A549 (cell line): ENCODE results near the gene PRELP. TPM values are rescaled to one million over a fixed set of nuclear protein-coding genes. Genes with fewer than 3 reads are reported as not detected.

Experiments used
- ATAC-seq, 2 experiments: fragments of 200-7000 bp in 1 of 2; fragments of >200 bp in 1 of 2; cut with Nextera tagmentation in 1 of 2; cut with Tn5 transposase in 1 of 2; 3 replicates each; pipeline versions ENCODE4 v1.8.0 to v1.9.1; 2018 to 2020; ENCODE audit warnings: mild to moderate bottlenecking in 1 of 2, moderate library complexity in 1 of 2
- CTCF ChIA-PET: fragments of 300-600 bp; sonication (Branson Sonifier 250); formaldehyde crosslinking; extraction: SDS; loops from one replicate; lab custom pipeline; 2021; ENCODE audit warnings: antibody characterized with exemption, inconsistent platforms; lab: Yijun Ruan, JAX
- POLR2A ChIA-PET: fragments of 350-600 bp; formaldehyde crosslinking; extraction: SDS; loops from one replicate; lab custom pipeline; 2021; ENCODE audit warnings: antibody characterized with exemption, inconsistent platforms; lab: Yijun Ruan, JAX
- DNase-seq, 2 experiments: peaks; one replicate each; pipeline versions ENCODE4 v3.0.0 to v3.0.0-alpha.2; 2011 to 2016; ENCODE audit warnings: low read depth in 1 of 2, low spot score in 1 of 2
- FAIRE-seq: peaks from 2 replicates; lab custom pipeline; 2011; peaks lifted over from hg19 to GRCh38; lab: Jason Lieb, UNC
- H3K27ac ChIP-seq, 2 experiments: fragments of >200 bp; sonication (Bioruptor Twin); formaldehyde crosslinking; 3 replicates each; pipeline ENCODE4 v1.5.1; 2016 to 2017
- H3K4me1 ChIP-seq: fragments of >200 bp; sonication (Bioruptor Twin); formaldehyde crosslinking; 3 replicates; pipeline ENCODE4 v1.6.1; 2016
- H3K4me2 ChIP-seq: fragments of >200 bp; sonication (Bioruptor Twin); formaldehyde crosslinking; 3 replicates; pipeline ENCODE4 v1.6.1; 2016
- H3K4me3 ChIP-seq: fragments of >200 bp; sonication (Bioruptor Twin); formaldehyde crosslinking; 3 replicates; pipeline ENCODE4 v1.5.1; 2016
- H3K9me3 ChIP-seq: fragments of >200 bp; sonication (Bioruptor Twin); formaldehyde crosslinking; 3 replicates; pipeline ENCODE4 v1.6.1; 2016
- CBX2 ChIP-seq: fragments of 200-600 bp; sonication (generic); IDR thresholded peaks from 2 replicates; pipeline ENCODE4 v1.6.1; 2016; ENCODE audit warnings: low read depth, mild to moderate bottlenecking, borderline replicate concordance
- CHD4 ChIP-seq: fragments of 200-600 bp; sonication (generic); IDR thresholded peaks from 2 replicates; pipeline ENCODE4 v1.6.1; 2016; ENCODE audit warnings: antibody characterized with exemption, mild to moderate bottlenecking, borderline replicate concordance
- ELK1 ChIP-seq: fragments of 150-350 bp; IDR thresholded peaks from 2 replicates; pipeline ENCODE4 v1.6.1; 2014; ENCODE audit warnings: low read depth, mild to moderate bottlenecking, low read length
- GATA3 ChIP-seq: IDR thresholded peaks from 2 replicates; pipeline ENCODE4 v1.6.1; 2012; ENCODE audit warnings: borderline replicate concordance
- HES2 ChIP-seq: fragments of >200 bp; sonication (Bioruptor Twin); formaldehyde crosslinking; IDR thresholded peaks from 2 replicates; pipeline ENCODE4 v1.6.1; 2016
- HEYL ChIP-seq: fragments of 250-450 bp; sonication (Bioruptor Pico); IDR thresholded peaks from 2 replicates; pipeline ENCODE4 v1.8.0; 2021; ENCODE audit warnings: mild to moderate bottlenecking, moderate library complexity
- JUN ChIP-seq, 2 experiments: fragments of >200 bp; sonication (Bioruptor Twin); formaldehyde crosslinking; IDR thresholded peaks; 2 replicates in 1 of 2; 3 replicates in 1 of 2; pipeline ENCODE4 v1.6.1; 2016 to 2017
- KDM5A ChIP-seq: fragments of 200-600 bp; sonication (generic); IDR thresholded peaks from 2 replicates; pipeline ENCODE4 v1.6.1; 2016; ENCODE audit warnings: antibody characterized with exemption, mild to moderate bottlenecking
- NR3C1 ChIP-seq: fragments of >200 bp; sonication (Bioruptor Twin); formaldehyde crosslinking; IDR thresholded peaks from 3 replicates; pipeline ENCODE4 v1.6.1; 2017
- PHF8 ChIP-seq: fragments of 200-600 bp; sonication (generic); IDR thresholded peaks from 2 replicates; pipeline ENCODE4 v1.6.1; 2016; ENCODE audit warnings: low read depth, mild to moderate bottlenecking, antibody characterized with exemption, moderate library complexity, borderline replicate concordance
- POLR2A ChIP-seq: IDR thresholded peaks from 2 replicates; pipeline ENCODE4 v1.6.1; 2012; ENCODE audit warnings: mild to moderate bottlenecking, low read length
- RARB ChIP-seq: fragments of 250-450 bp; sonication (Bioruptor Pico); IDR thresholded peaks from 2 replicates; pipeline ENCODE4 v1.8.0; 2021; ENCODE audit warnings: mild to moderate bottlenecking, moderate library complexity
- REST ChIP-seq: fragments of 200-600 bp; sonication (generic); IDR thresholded peaks from 2 replicates; pipeline ENCODE4 v1.6.1; 2016; ENCODE audit warnings: antibody characterized with exemption, mild to moderate bottlenecking, moderate library complexity
- TP53 ChIP-seq: fragments of 250-450 bp; sonication (Bioruptor Pico); IDR thresholded peaks from 2 replicates; pipeline ENCODE4 v1.5.0; 2021; ENCODE audit warnings: mild to moderate bottlenecking, moderate library complexity
- ZSCAN20 ChIP-seq: fragments of 250-450 bp; sonication (Bioruptor Pico); IDR thresholded peaks from 2 replicates; pipeline ENCODE4 v1.8.0; 2022; ENCODE audit warnings: mild to moderate bottlenecking, moderate library complexity
- WGBS: methylation state at CpG from one replicate; pipeline ENCODE4 v1.1.6; 2017; ENCODE audit errors: missing lambda C conversion rate; 5-methylcytosine and 5-hydroxymethylcytosine counted together
- polyA plus RNA-seq, 4 experiments: library from polyadenylated mRNA; depleted of rRNA in 3 of 4; stranded (reverse); fragments of >200 nt; fragmentation: RNase III in 1 of 4; extraction: RNeasy Plus Mini Kit Qiagen cat#74134 plus additional on column Dnase treatment in 1 of 4; gene quantifications; 2 replicates in 3 of 4; 3 replicates in 1 of 4; pipeline ENCODE4 v1.2.3, GENCODE V29; 2011 to 2017
- TF ChIP-seq, protein P1 (sequence below): IDR thresholded peaks from 2 replicates; pipeline ENCODE4 v1.6.1; 2012

PRELP gene
- polyA plus RNA-seq, 2 of the 4 experiments (the other 2 are of a cell fraction), result not detected

DNA sequence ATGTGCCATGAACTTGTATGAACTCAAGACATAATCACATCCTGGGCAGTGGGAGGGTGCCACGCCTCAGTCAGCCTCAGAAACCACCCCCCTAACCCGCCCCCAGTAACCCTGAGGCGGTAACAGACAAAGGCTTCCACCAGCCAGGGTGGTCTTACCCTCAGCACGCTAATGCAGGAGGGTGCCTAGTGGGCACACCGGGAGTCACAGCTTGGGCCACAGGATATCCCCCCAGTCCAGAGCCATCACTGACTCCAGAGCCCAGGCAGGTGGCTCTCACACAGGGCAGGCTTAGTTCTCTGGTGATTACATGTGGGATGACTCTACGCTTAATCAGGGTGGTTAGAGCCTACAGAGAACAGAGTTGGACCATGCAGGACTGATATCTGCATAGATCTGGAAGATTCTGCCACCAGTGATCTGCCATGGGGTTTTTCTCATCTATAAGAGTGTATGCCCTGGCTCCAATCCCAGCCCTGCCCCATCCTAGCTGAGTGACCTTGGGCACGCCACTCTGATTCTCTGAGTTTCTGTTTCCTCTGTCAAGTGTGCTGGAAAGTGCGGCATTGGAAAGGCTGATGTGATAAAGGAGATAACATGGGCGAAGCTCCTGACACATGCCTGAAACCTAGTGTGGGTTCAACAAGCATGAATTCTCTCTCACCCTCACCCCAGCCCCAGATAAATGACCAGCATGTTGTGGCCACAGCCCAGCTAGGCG is 45.6 kb downstream of the PRELP start:
- POLR2A ChIA-PET, result no interaction called here
- CTCF ChIA-PET, result interaction anchor here (1.0 to 1.7 kb wide), 5 partner anchors 13 to 73 kb away, joined by 3 to 7 read pairs (median 3); no protein-coding TSS in a partner anchor
- H3K4me3 ChIP-seq, result no peak overlapping the region
- DNase-seq (no peak), ATAC-seq (peak in 1 of 2 experiments; percentile 22; a peak in 2 of 6 replicates), FAIRE-seq (no peak)
- peak overlapping the region; percentile 12 for H3K4me2 ChIP-seq
- H3K4me1 ChIP-seq, result peaks cover 23% of the 10 kb centered on the region
- peak overlapping the region; percentile 3 to 73; a peak in 4 of 6 replicates for H3K27ac ChIP-seq
- WGBS, result 77% methylated on average over 6 of the region's 10 CpGs
- TF ChIP-seq HEYL (CRISPR knock-in tag) (no peak), ELK1 (no peak), ZSCAN20 (CRISPR knock-in tag) (no peak)
- no peaks in the 10 kb centered on the region for H3K9me3 ChIP-seq

- TF ChIP-seq KDM5A (no peak), REST (no peak), JUN (IDR thresholded peaks at IDR 0.05) (no peak), ELK1 (no peak), GATA3 (no peak), CHD4 (no peak), TP53 (CRISPR knock-in tag) (no peak), RARB (CRISPR knock-in tag) (no peak), HES2 (no peak), NR3C1 (no peak), POLR2A (no peak), CBX2 (no peak), PHF8 (no peak)
- TF ChIP-seq, protein P1, sequence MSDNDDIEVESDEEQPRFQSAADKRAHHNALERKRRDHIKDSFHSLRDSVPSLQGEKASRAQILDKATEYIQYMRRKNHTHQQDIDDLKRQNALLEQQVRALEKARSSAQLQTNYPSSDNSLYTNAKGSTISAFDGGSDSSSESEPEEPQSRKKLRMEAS, result no peak
- TF ChIP-seq, all 56 proteins: peak for 0
- Histone ChIP-seq H3K4me3 (no peak overlapping the region), H3K9me3 (no peaks in the 10 kb centered on the region), H3K4me2 (no peak overlapping the region), H3K4me1 (peaks cover 29% of the 10 kb centered on the region), H3K27ac (peak overlapping the region in 1 of 2 experiments; percentile 73; a peak in 3 of 6 replicates)
- ChIA-PET CTCF (interaction anchor here (0.7 to 1.7 kb wide), 4 partner anchors 17 to 180 kb away, joined by 3 to 7 read pairs (median 3); no protein-coding TSS in a partner anchor), POLR2A (no interaction called here)
- DNase-seq (no peak), ATAC-seq (no peak), FAIRE-seq (no peak)
- 71% methylated on average over 4 of the region's 5 CpGs for WGBS
Observed at GRCh38 chr1:203521812-203522211, 46.2 kb downstream of the PRELP start.
